ENCODE data around the gene LRP11.
"Not testable (repeated sequence)": the region's sequence is repeated elsewhere in the genome, so short reads cannot be mapped to it uniquely, and the experiment has no call there.

LRP11 gene

GRCh38 chr6:149856256-149856994 is 7.7 kb downstream of the LRP11 start:
- H3K9ac ChIP-seq: no peak overlapping the region
- H3K79me2 ChIP-seq (ENCODE audit: insufficient read depth, low read depth): no peaks in the 10 kb centered on the region
- H4K20me1 ChIP-seq (ENCODE audit: insufficient read depth): no peaks in the 10 kb centered on the region
- H3K27ac ChIP-seq: no peak overlapping the region
- H3K27me3 ChIP-seq (ENCODE audit: insufficient read depth, low read depth): no peaks in the 10 kb centered on the region
- no peak for TF ChIP-seq CTCF (conservative IDR thresholded peaks at IDR 0.05; ENCODE audit: low read depth, low read length)
- no peaks in the 10 kb centered on the region for H3K4me1 ChIP-seq (ENCODE audit: low read depth, poor library complexity, severe bottlenecking)
- no peak overlapping the region for H3K4me2 ChIP-seq
- no peak overlapping the region for H3K4me3 ChIP-seq (IDR thresholded peaks at IDR 0.05; ENCODE audit: insufficient read depth, low read depth, low read length)
- H3K36me3 ChIP-seq (ENCODE audit: insufficient read depth): no peaks in the 10 kb centered on the region
- H2AFZ ChIP-seq (ENCODE audit: low read depth): no peak overlapping the region

DNA sequence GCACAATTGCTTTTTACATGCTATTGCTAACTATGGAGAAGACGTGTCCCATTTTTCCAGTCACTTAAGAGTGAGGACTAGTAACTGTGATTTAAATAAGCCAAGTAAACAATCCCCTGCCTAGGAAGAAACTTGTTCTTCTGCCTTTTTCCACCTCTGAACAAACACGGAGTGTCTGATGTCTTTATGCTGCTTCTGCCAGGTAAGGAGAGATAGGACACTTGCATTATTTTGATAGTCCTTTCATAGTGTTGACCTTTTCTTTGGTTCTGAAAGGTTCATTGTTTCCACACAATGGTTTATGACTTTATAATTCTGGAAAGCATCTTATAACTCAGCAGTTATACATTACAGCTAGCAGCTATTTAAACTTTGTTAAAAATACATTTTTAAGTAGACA is 8.4 kb downstream of the LRP11 start:
- H4K20me1 ChIP-seq (ENCODE audit: insufficient read depth): no peaks in the 10 kb centered on the region
- no peaks in the 10 kb centered on the region for H3K36me3 ChIP-seq (ENCODE audit: insufficient read depth)
- H3K27ac ChIP-seq: no peak overlapping the region
- no peak overlapping the region for H3K9ac ChIP-seq
- no peak overlapping the region for H2AFZ ChIP-seq (ENCODE audit: low read depth)
- no peak overlapping the region for H3K4me3 ChIP-seq (IDR thresholded peaks at IDR 0.05; ENCODE audit: insufficient read depth, low read depth, low read length)
- H3K27me3 ChIP-seq (ENCODE audit: insufficient read depth, low read depth): no peaks in the 10 kb centered on the region
- H3K4me2 ChIP-seq: no peak overlapping the region
- H3K79me2 ChIP-seq (ENCODE audit: insufficient read depth, low read depth): no peaks in the 10 kb centered on the region
- TF ChIP-seq CTCF (conservative IDR thresholded peaks at IDR 0.05; ENCODE audit: low read depth, low read length): no peak
- H3K4me1 ChIP-seq (ENCODE audit: low read depth, poor library complexity, severe bottlenecking): no peaks in the 10 kb centered on the region

GRCh38 chr6:149855040-149855654 is 9.0 kb downstream of the LRP11 start:
- no peak overlapping the region for H3K9ac ChIP-seq
- no peaks in the 10 kb centered on the region for H3K4me1 ChIP-seq (ENCODE audit: low read depth, poor library complexity, severe bottlenecking)
- no peak overlapping the region for H3K27ac ChIP-seq
- no peaks in the 10 kb centered on the region for H4K20me1 ChIP-seq (ENCODE audit: insufficient read depth)
- H3K27me3 ChIP-seq (ENCODE audit: insufficient read depth, low read depth): no peaks in the 10 kb centered on the region
- H3K79me2 ChIP-seq (ENCODE audit: insufficient read depth, low read depth): no peaks in the 10 kb centered on the region
- H3K4me3 ChIP-seq (IDR thresholded peaks at IDR 0.05; ENCODE audit: insufficient read depth, low read depth, low read length): no peak overlapping the region
- H3K36me3 ChIP-seq (ENCODE audit: insufficient read depth): no peaks in the 10 kb centered on the region
- TF ChIP-seq CTCF (conservative IDR thresholded peaks at IDR 0.05; ENCODE audit: low read depth, low read length): no peak
- H2AFZ ChIP-seq (ENCODE audit: low read depth): no peak overlapping the region
- no peak overlapping the region for H3K4me2 ChIP-seq

DNA sequence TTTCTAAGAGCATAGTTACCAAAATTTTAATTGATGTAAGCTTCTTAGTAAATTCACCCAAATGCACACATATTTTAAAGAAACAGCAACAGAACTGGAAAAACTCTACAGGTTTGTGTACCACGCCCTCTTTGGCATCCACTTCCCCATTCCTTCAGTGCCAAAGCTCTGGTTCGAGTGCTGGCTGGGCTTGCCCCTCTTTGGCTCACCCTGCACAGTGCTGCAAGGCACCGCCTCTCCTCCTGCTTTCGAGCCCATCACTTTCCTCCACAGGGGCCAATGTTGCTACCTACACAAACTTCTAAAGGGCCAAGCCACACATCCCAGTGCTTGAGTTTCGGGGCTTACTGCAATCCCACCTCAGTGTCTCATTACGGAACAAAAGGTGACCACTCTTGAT is 9.6 kb downstream of the LRP11 start:
- no peaks in the 10 kb centered on the region for H3K36me3 ChIP-seq (ENCODE audit: insufficient read depth)
- H3K9ac ChIP-seq: no peak overlapping the region
- no peak overlapping the region for H3K27ac ChIP-seq
- no peak overlapping the region for H3K4me3 ChIP-seq (IDR thresholded peaks at IDR 0.05; ENCODE audit: insufficient read depth, low read depth, low read length)
- no peaks in the 10 kb centered on the region for H3K4me1 ChIP-seq (ENCODE audit: low read depth, poor library complexity, severe bottlenecking)
- H4K20me1 ChIP-seq (ENCODE audit: insufficient read depth): no peaks in the 10 kb centered on the region
- H2AFZ ChIP-seq (ENCODE audit: low read depth): no peak overlapping the region
- H3K79me2 ChIP-seq (ENCODE audit: insufficient read depth, low read depth): no peaks in the 10 kb centered on the region
- no peak for TF ChIP-seq CTCF (conservative IDR thresholded peaks at IDR 0.05; ENCODE audit: low read depth, low read length)
- no peak overlapping the region for H3K4me2 ChIP-seq
- no peaks in the 10 kb centered on the region for H3K27me3 ChIP-seq (ENCODE audit: insufficient read depth, low read depth)

DNA sequence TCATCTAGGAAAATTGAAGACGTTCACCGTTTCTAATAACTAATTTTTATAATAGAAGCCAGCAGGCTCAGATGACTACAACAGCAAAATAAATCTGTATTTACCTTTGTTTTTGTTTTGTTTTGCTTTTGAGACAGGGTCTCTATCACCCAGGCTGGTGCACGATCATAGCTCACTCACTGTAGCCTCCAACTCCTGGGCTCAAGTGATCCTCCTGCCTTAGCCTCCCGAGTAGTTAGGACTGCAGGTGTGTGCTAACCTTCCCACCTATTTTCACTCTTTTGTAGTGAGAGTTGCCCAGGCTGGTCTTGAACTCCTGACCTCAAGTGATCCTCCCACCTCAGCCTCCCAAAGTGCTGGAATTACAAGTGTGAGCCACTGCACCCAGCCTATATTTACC is 10.1 kb downstream of the LRP11 start:
- not testable (repeated sequence) for H3K27ac ChIP-seq; H3K4me3 ChIP-seq (IDR thresholded peaks at IDR 0.05; ENCODE audit: insufficient read depth, low read depth, low read length); H3K4me2 ChIP-seq; H3K79me2 ChIP-seq (ENCODE audit: insufficient read depth, low read depth); H3K9ac ChIP-seq; H3K27me3 ChIP-seq (ENCODE audit: insufficient read depth, low read depth); H4K20me1 ChIP-seq (ENCODE audit: insufficient read depth); H2AFZ ChIP-seq (ENCODE audit: low read depth); H3K4me1 ChIP-seq (ENCODE audit: low read depth, poor library complexity, severe bottlenecking); H3K36me3 ChIP-seq (ENCODE audit: insufficient read depth)

All from KMS-11 (cell line).